Measurements from ENCODE around the gene SPEF1. TPM values are rescaled to one million over a fixed set of nuclear protein-coding genes. Genes with fewer than 3 reads are reported as not detected.
A peak's percentile ranks its signal among the peaks of the same experiment; 100 is the strongest.

The SPEF1 gene
- total RNA-seq, 4 donors from 2014 or later: 1.1 to 1.8 TPM; not detected in 2

GRCh38 chr20:3729811-3730540 is 51.3 kb downstream of the SPEF1 start:
- peaks cover 0 to 41% (median 5%) of the 10 kb centered on the region in 4 donors for H3K4me1 ChIP-seq

DNA sequence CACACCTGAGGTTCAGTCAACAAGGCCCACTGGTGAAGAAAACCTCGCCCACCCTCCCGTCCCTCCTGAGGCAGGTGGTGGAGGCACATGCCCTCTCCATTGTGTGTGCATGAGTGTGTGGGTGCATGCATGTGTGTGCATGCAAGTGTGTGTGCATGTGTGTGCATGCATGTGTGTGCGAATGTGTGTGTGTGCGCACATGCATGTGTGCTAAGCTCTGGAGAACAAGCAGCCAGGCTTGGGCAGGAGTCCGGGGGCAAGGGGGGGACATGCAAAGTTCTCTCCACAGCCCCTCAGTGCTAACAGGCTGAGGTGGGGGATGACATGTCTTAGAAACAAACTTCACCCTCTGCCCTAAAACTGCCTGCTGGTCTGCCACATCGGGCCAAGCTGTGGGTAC is 51.9 kb downstream of the SPEF1 start:
- H3K9me3 ChIP-seq: no peaks in the 10 kb centered on the region
- no peak for DNase-seq (ENCODE audit: low spot score in 2 of 2)
- no peak for TF ChIP-seq EP300 (IDR thresholded peaks at IDR 0.05)
- TF ChIP-seq POLR2A (IDR thresholded peaks at IDR 0.05): no peak
- TF ChIP-seq, protein P1, sequence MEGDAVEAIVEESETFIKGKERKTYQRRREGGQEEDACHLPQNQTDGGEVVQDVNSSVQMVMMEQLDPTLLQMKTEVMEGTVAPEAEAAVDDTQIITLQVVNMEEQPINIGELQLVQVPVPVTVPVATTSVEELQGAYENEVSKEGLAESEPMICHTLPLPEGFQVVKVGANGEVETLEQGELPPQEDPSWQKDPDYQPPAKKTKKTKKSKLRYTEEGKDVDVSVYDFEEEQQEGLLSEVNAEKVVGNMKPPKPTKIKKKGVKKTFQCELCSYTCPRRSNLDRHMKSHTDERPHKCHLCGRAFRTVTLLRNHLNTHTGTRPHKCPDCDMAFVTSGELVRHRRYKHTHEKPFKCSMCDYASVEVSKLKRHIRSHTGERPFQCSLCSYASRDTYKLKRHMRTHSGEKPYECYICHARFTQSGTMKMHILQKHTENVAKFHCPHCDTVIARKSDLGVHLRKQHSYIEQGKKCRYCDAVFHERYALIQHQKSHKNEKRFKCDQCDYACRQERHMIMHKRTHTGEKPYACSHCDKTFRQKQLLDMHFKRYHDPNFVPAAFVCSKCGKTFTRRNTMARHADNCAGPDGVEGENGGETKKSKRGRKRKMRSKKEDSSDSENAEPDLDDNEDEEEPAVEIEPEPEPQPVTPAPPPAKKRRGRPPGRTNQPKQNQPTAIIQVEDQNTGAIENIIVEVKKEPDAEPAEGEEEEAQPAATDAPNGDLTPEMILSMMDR (IDR thresholded peaks at IDR 0.05): no peak
- H3K4me3 ChIP-seq: no peak overlapping the region
- WGBS, 2 donors: 91 to 95% methylated on average over 5 to 6 of the region's 6 CpGs
- H3K27me3 ChIP-seq: peaks cover 0 to 11% of the 10 kb centered on the region in 2 donors
- no peaks in the 10 kb centered on the region for H3K36me3 ChIP-seq
- peaks cover 0 to 36% (median 4%) of the 10 kb centered on the region in 4 donors for H3K4me1 ChIP-seq
- H3K27ac ChIP-seq: no peak overlapping the region

More at GRCh38 chr20:3729811-3730540, 51.3 kb downstream of the SPEF1 start:
- H3K9me3 ChIP-seq: no peaks in the 10 kb centered on the region
- no peak for DNase-seq (ENCODE audit: low spot score in 2 of 2)
- 68 to 77% methylated on average over 8 of the region's 8 CpGs for WGBS, 2 donors
- TF ChIP-seq EP300 (IDR thresholded peaks at IDR 0.05) (no peak), POLR2A (IDR thresholded peaks at IDR 0.05) (no peak)
- TF ChIP-seq, protein P1 (IDR thresholded peaks at IDR 0.05): no peak
- no peak overlapping the region for H3K27ac ChIP-seq
- no peak overlapping the region for H3K4me3 ChIP-seq
- H3K27me3 ChIP-seq: peaks cover 0 to 11% of the 10 kb centered on the region in 2 donors
- H3K36me3 ChIP-seq: no peaks in the 10 kb centered on the region

- Histone ChIP-seq H3K36me3 (no peaks in the 10 kb centered on the region), H3K4me1 (peaks cover 0 to 31% (median 0%) of the 10 kb centered on the region in 4 donors), H3K27me3 (peaks cover 0 to 11% of the 10 kb centered on the region in 2 donors), H3K27ac (no peak overlapping the region), H3K9me3 (no peaks in the 10 kb centered on the region), H3K4me3 (no peak overlapping the region)
- WGBS, 2 donors: 81 to 95% methylated on average over 3 of the region's 3 CpGs
- no peak for DNase-seq (ENCODE audit: low spot score in 2 of 2)
- TF ChIP-seq EP300 (IDR thresholded peaks at IDR 0.05): no peak
- TF ChIP-seq POLR2A (IDR thresholded peaks at IDR 0.05): no peak
- TF ChIP-seq, protein P1 (IDR thresholded peaks at IDR 0.05): no peak
Measured at GRCh38 chr20:3728876-3729275, 52.4 kb downstream of the SPEF1 start.

- H3K27ac ChIP-seq: peak overlapping the region in 1 of 4 donors; percentile 60
Measured at GRCh38 chr20:3728354-3728753, 52.9 kb downstream of the SPEF1 start.

More at GRCh38 chr20:3728354-3728753, 52.9 kb downstream of the SPEF1 start:
- H3K4me1 ChIP-seq: peaks cover 0 to 27% (median 0%) of the 10 kb centered on the region in 4 donors
- no peaks in the 10 kb centered on the region for H3K36me3 ChIP-seq
- no peak for DNase-seq (ENCODE audit: low spot score in 2 of 2)
- TF ChIP-seq, protein P1 (IDR thresholded peaks at IDR 0.05): no peak
- TF ChIP-seq EP300 (IDR thresholded peaks at IDR 0.05) (no peak), POLR2A (IDR thresholded peaks at IDR 0.05) (no peak)
- H3K9me3 ChIP-seq: no peaks in the 10 kb centered on the region
- WGBS, 2 donors: 88 to 90% methylated on average over 5 of the region's 5 CpGs
- H3K4me3 ChIP-seq: no peak overlapping the region
- peaks cover 0 to 8% of the 10 kb centered on the region in 2 donors for H3K27me3 ChIP-seq

Other genes with a start within 250 kb of the SPEF1 start
- gene GFRA4, start 118.0 kb downstream of the SPEF1 start, total RNA-seq: not detected
- 100 to 1,000 TPM; 162 to 385 (median 274) TPM for gene ADAM33, start 99.4 kb downstream of the SPEF1 start, total RNA-seq
- gene SIGLEC1, start 68.8 kb downstream of the SPEF1 start, total RNA-seq: 10 to 100 TPM in 3 of 4 donors, 1 to 10 TPM in 1; 5.2 to 33.9 (median 13.1) TPM
- gene HSPA12B, start 48.8 kb downstream of the SPEF1 start, total RNA-seq: 10 to 100 TPM; 12.7 to 30.9 (median 18.7) TPM
- 10 to 100 TPM; 14.4 to 32.4 (median 22.2) TPM for gene ADISSP, start 13.7 kb downstream of the SPEF1 start, total RNA-seq
- 100 to 1,000 TPM in 2 of 4 donors, 10 to 100 TPM in 2; 72.8 to 109 (median 100) TPM for gene CENPB, start 5.3 kb upstream of the SPEF1 start, total RNA-seq
- gene CDC25B, start 14.9 kb upstream of the SPEF1 start, total RNA-seq: 10 to 100 TPM; 33.0 to 65.4 (median 43.9) TPM
- gene AP5S1, start 39.1 kb upstream of the SPEF1 start, total RNA-seq: 10 to 100 TPM in 3 of 4 donors, 1 to 10 TPM in 1; 9.4 to 20.7 (median 14.9) TPM
- gene MAVS, start 65.4 kb upstream of the SPEF1 start, total RNA-seq: 10 to 100 TPM; 34.5 to 49.8 (median 39.3) TPM
- 10 to 100 TPM; 58.2 to 79.7 (median 64.2) TPM for gene PANK2, start 107.9 kb upstream of the SPEF1 start, total RNA-seq
- 10 to 100 TPM; 17.0 to 25.5 (median 19.6) TPM for gene RNF24, start 234.1 kb upstream of the SPEF1 start, total RNA-seq

All from tibial nerve (tissue), 4 donors.